Endothelial cell (in vitro differentiated cells): ENCODE data around the gene COL7A1. TPM values are rescaled to one million over a fixed set of nuclear protein-coding genes. Genes with fewer than 3 reads are reported as not detected.

Experiments used
- DNase-seq: peaks from one replicate; pipeline ENCODE4 v3.0.0; 2021; ENCODE audit warnings: low spot score
- H3K27ac Mint-ChIP-seq: one replicate; pipeline ENCODE4 v1.8.0; 2021; ENCODE audit warnings: mixed read lengths, inconsistent platforms; ENCODE audit not compliant: unreplicated experiment
- H3K27me3 Mint-ChIP-seq: one replicate; pipeline ENCODE4 v1.8.0; 2021; ENCODE audit warnings: mild to moderate bottlenecking, moderate library complexity, mixed read lengths, inconsistent platforms; ENCODE audit not compliant: unreplicated experiment
- H3K36me3 Mint-ChIP-seq: one replicate; pipeline ENCODE4 v1.8.0; 2021; ENCODE audit warnings: mild to moderate bottlenecking, low read depth, mixed read lengths, inconsistent platforms; ENCODE audit not compliant: unreplicated experiment
- H3K4me1 Mint-ChIP-seq: one replicate; pipeline ENCODE4 v1.8.0; 2021; ENCODE audit warnings: mild to moderate bottlenecking, mixed read lengths, inconsistent platforms; ENCODE audit not compliant: unreplicated experiment
- H3K4me3 Mint-ChIP-seq: one replicate; pipeline ENCODE4 v1.8.0; 2021; ENCODE audit warnings: mild to moderate bottlenecking, mixed read lengths, inconsistent platforms; ENCODE audit not compliant: unreplicated experiment
- H3K9me3 Mint-ChIP-seq: one replicate; pipeline ENCODE4 v1.8.0; 2021; ENCODE audit warnings: mixed read lengths, inconsistent platforms; ENCODE audit not compliant: unreplicated experiment
- CTCF ChIP-seq: fragments of 200-600 bp; sonication (generic); IDR thresholded peaks from one replicate; pipeline ENCODE4 v1.5.0; 2021; ENCODE audit warnings: antibody characterized with exemption; ENCODE audit not compliant: unreplicated experiment
- total RNA-seq: library from RNA; stranded (reverse); fragmentation: NEBNext Ultra II Directional; extraction: Animal tissue kit (Norgen Biotek cat#: 25700); gene quantifications from one replicate; pipeline ENCODE4 v1.2.1, GENCODE V29; 2021; ENCODE audit not compliant: unreplicated experiment

The COL7A1 gene
- total RNA-seq, 1 donor from 2014 or later, result 5.2 TPM

GRCh38 chr3:48628277-48629017 lies 33.3 kb upstream of the COL7A1 start:
- Mint-ChIP-seq H3K36me3 (peaks cover 45% of the 10 kb centered on the region), H3K27me3 (peaks cover 11% of the 10 kb centered on the region), H3K4me1 (peaks cover 12% of the 10 kb centered on the region), H3K9me3 (no peaks in the 10 kb centered on the region), H3K27ac (no peak overlapping the region), H3K4me3 (peak overlapping the region; percentile 70)
- no peak for TF ChIP-seq CTCF
- DNase-seq, result no peak

GRCh38 chr3:48625600-48625999 lies 30.5 kb upstream of the COL7A1 start:
- TF ChIP-seq CTCF, result no peak

DNA sequence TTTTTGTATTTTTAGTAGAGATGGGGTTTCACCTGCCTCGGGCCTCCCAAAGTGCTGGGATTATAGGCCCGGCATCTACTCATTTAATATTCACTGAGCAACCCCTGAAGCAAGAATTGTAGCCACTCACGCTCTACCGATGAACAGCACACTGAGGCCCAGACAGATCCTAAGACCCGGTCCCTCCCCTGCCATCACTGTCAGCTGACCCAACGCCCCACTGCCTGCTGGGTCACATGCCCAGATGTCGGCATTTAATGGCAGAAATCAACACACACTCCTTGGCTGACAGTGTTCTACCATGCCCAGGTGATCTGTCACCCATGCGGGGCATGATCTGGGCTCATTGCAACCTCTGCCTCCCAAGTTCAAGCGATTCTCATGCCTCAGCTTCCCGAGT lies 29.6 kb upstream of the COL7A1 start:
- peak overlapping the region; percentile 56 for H3K4me3 Mint-ChIP-seq
- TF ChIP-seq CTCF, result no peak

More at GRCh38 chr3:48625600-48625999, 30.5 kb upstream of the COL7A1 start:
- Mint-ChIP-seq H3K4me3 (no peak overlapping the region), H3K9me3 (no peaks in the 10 kb centered on the region), H3K27me3 (peaks cover 8% of the 10 kb centered on the region), H3K36me3 (peaks cover 37% of the 10 kb centered on the region), H3K4me1 (peaks cover 12% of the 10 kb centered on the region), H3K27ac (no peak overlapping the region)
- no peak for DNase-seq

DNA sequence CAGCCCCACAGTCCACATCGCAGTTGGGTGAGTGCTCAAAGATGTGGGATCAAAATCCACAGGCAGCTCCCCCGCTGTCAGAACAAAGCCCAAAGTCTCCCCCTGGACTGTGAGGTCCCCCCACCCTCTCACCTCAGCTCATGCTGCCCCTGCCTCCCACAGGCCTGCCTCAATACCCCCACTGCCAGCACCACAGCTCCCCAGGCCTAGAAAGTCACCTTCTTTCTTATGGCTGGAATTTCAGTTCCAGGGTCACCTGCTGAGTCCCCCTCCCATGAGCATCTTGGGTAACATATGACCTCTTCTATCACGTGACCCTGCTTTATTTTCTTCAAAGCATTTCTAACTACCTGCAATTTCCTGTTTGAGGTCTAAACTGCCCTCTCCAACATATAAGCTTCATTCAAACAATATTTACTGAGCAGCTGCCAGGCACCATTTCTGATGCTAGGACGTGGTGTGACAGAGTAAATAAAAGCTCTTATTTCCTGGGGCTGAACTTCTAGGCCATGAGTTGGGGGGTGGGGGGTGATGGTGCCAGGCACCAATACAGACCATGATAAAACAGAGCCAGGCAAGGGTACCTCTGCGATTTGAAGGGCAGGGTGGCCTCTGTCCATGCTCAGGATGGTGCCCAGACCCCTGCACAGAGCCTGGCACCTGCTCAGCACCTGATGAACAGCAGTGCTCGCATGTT lies 28.9 kb upstream of the COL7A1 start:
- DNase-seq, result no peak
- Mint-ChIP-seq H3K9me3 (no peaks in the 10 kb centered on the region), H3K36me3 (peaks cover 31% of the 10 kb centered on the region), H3K27ac (peak overlapping the region; percentile 9), H3K4me1 (peaks cover 12% of the 10 kb centered on the region), H3K4me3 (no peak overlapping the region), H3K27me3 (peaks cover 6% of the 10 kb centered on the region)
- no peak for TF ChIP-seq CTCF

More for the DNA sequence above, 29.6 kb upstream of the COL7A1 start:
- H3K9me3 Mint-ChIP-seq, result no peaks in the 10 kb centered on the region
- peaks cover 8% of the 10 kb centered on the region for H3K27me3 Mint-ChIP-seq
- peaks cover 12% of the 10 kb centered on the region for H3K4me1 Mint-ChIP-seq
- H3K27ac Mint-ChIP-seq, result peak overlapping the region; percentile 24
- DNase-seq, result no peak
- peaks cover 38% of the 10 kb centered on the region for H3K36me3 Mint-ChIP-seq

DNA sequence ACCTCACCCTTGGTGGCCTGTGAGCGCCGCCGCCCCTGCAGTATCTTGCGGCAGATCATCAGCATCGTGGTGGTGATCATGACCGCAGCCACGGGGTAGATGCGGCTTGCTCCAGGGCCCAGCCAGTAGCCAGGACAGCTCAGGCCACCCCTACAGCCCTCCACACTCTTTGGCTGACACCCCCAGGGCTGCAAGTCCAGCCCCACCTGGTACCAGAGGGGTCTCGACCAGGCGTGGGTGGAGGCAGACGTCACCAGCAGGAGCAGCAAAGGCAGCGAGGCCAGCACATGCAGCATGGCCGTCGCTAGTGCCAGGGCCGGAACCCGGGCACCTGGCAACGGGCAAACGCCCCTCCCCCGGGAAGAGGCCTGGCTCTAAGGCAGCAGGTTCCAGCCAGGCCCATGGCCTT lies 26.3 kb upstream of the COL7A1 start, which contains the start of gene TMEM89:
TMEM89 (minus strand) TSS at position 309 of the 409 bp plus-strand sequence; CDS start at position 296, 13 bp downstream.
- DNase-seq, result no peak
- H3K9me3 Mint-ChIP-seq, result peaks cover 4% of the 10 kb centered on the region
- H3K4me1 Mint-ChIP-seq, result peaks cover 12% of the 10 kb centered on the region
- H3K27ac Mint-ChIP-seq, result no peak within 1 kb of the TSS
- H3K36me3 Mint-ChIP-seq, result peaks cover 25% of the 10 kb centered on the region
- TF ChIP-seq CTCF, result no peak
- peak within 1 kb of the TSS; percentile 15 for H3K4me3 Mint-ChIP-seq
- peaks cover 4% of the 10 kb centered on the region for H3K27me3 Mint-ChIP-seq
